HepG2 (cell line): ENCODE results near the gene CIITA. TPM values are rescaled to one million over a fixed set of nuclear protein-coding genes. Genes with fewer than 3 reads are reported as not detected.

ENCODE experiments used
- DDIT3 ChIP-seq: sonication (generic); formaldehyde crosslinking; IDR thresholded peaks from 2 replicates; pipeline ENCODE4 v1.4.0; 2020; ENCODE audit warnings: mild to moderate bottlenecking, missing genetic modification reagents
- MZF1 ChIP-seq: sonication (generic); formaldehyde crosslinking; IDR thresholded peaks from 2 replicates; pipeline ENCODE4 v1.8.1; 2023; ENCODE audit warnings: mild to moderate bottlenecking, missing genetic modification reagents, borderline replicate concordance
- ONECUT2 ChIP-seq: sonication (generic); formaldehyde crosslinking; IDR thresholded peaks from 2 replicates; pipeline ENCODE4 v1.4.0; 2020; ENCODE audit warnings: missing genetic modification reagents
- POGZ ChIP-seq: sonication (generic); formaldehyde crosslinking; IDR thresholded peaks from 2 replicates; pipeline ENCODE4 v1.4.0; 2020; ENCODE audit warnings: mild to moderate bottlenecking, missing genetic modification reagents
- RERE ChIP-seq: IDR thresholded peaks from 2 replicates; pipeline ENCODE4 v1.6.1; 2016; ENCODE audit warnings: low read depth, missing genetic modification reagents, missing compliant biosample characterization
- SP2 ChIP-seq: sonication (generic); formaldehyde crosslinking; IDR thresholded peaks from 2 replicates; pipeline ENCODE4 v1.5.1; 2020; ENCODE audit warnings: mild to moderate bottlenecking, missing genetic modification reagents
- ZBTB10 ChIP-seq: sonication (generic); formaldehyde crosslinking; IDR thresholded peaks from 2 replicates; pipeline ENCODE4 v1.4.0; 2020; ENCODE audit warnings: missing genetic modification reagents, borderline replicate concordance
- ZNF367 ChIP-seq: sonication (generic); formaldehyde crosslinking; IDR thresholded peaks from 2 replicates; pipeline ENCODE4 v1.4.0; 2020; ENCODE audit warnings: missing genetic modification reagents, borderline replicate concordance
- ZNF451 ChIP-seq: sonication (generic); formaldehyde crosslinking; IDR thresholded peaks from 2 replicates; pipeline ENCODE4 v1.5.0; 2020; ENCODE audit warnings: mild to moderate bottlenecking, missing genetic modification reagents
- ZNF512B ChIP-seq: sonication (generic); formaldehyde crosslinking; IDR thresholded peaks from 2 replicates; pipeline ENCODE4 v1.5.1; 2020; ENCODE audit warnings: missing genetic modification reagents, mild to moderate bottlenecking, borderline replicate concordance
- ZSCAN21 ChIP-seq: sonication (generic); formaldehyde crosslinking; IDR thresholded peaks from 2 replicates; pipeline ENCODE4 v1.8.0; 2022; ENCODE audit warnings: mild to moderate bottlenecking, missing genetic modification reagents, moderate library complexity, borderline replicate concordance
- polyA plus RNA-seq, 8 experiments: library from polyadenylated mRNA; depleted of rRNA in 3 of 8; stranded (reverse) in 7 of 8; unstranded in 1 of 8; fragments of >200 nt; fragmentation: Illumina TruSeq in 4 of 8; extraction: Trizol in 4 of 8; gene quantifications; 2 replicates each; pipeline versions ENCODE4 v1.2.1 to v1.2.3, GENCODE V29; 2011 to 2016; ENCODE audit warnings: low read depth in 4 of 8, missing spikeins in 1 of 8, mixed read lengths in 1 of 8; ENCODE audit not compliant: insufficient read depth in 1 of 8
- total RNA-seq, 5 experiments: library from RNA; depleted of rRNA; stranded (reverse); fragments of >200 nt; fragmentation: Illumina TruSeq; extraction: Trizol; gene quantifications; 2 replicates each; pipeline ENCODE4 v1.2.3, GENCODE V29; 2016; ENCODE audit warnings: low read depth in 1 of 5
- TF ChIP-seq, protein P1 (sequence below): sonication (generic); formaldehyde crosslinking; IDR thresholded peaks from 2 replicates; pipeline ENCODE4 v1.4.0; 2020; ENCODE audit warnings: missing genetic modification reagents, borderline replicate concordance

Gene CIITA
- total and polyA plus RNA-seq, 2 of the 13 experiments (the other 11 are each of a cell fraction or from before 2014, with no cell fraction given): 0.08 to 0.09 TPM

DNA sequence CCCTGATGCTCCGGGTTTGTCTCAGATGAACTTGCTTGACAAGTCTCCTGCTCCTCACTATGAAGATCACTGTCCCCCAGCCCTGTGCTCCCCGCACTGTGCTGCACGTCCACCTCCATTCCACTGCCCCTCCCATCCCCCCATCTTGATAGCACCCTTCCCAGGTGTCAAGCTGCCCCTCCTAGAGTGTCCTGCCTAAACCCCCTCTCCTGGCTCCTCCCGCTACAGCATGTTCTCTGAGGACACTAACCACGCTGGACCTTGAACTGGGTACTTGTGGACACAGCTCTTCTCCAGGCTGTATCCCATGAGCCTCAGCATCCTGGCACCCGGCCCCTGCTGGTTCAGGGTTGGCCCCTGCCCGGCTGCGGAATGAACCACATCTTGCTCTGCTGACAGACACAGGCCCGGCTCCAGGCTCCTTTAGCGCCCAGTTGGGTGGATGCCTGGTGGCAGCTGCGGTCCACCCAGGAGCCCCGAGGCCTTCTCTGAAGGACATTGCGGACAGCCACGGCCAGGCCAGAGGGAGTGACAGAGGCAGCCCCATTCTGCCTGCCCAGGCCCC, 46.7 kb downstream of the CIITA start (continued):
- no peak for TF ChIP-seq ZBTB10 (CRISPR knock-in tag)
- TF ChIP-seq DDIT3 (CRISPR knock-in tag): no peak
- TF ChIP-seq ONECUT2 (CRISPR knock-in tag): no peak
- TF ChIP-seq RERE: no peak
- peak; percentile 94 for TF ChIP-seq ZSCAN21 (CRISPR knock-in tag)
- no peak for TF ChIP-seq ZNF367 (CRISPR knock-in tag)
- TF ChIP-seq MZF1 (CRISPR knock-in tag): peak; percentile 11; the same call in 1 of the 2 replicates
- peak; percentile 22; the same call in 1 of the 2 replicates for TF ChIP-seq SP2 (CRISPR knock-in tag)
- no peak for TF ChIP-seq ZNF512B (CRISPR knock-in tag)
- peak; percentile 49; the same call in 1 of the 2 replicates for TF ChIP-seq POGZ (CRISPR knock-in tag)
- TF ChIP-seq, protein P1, sequence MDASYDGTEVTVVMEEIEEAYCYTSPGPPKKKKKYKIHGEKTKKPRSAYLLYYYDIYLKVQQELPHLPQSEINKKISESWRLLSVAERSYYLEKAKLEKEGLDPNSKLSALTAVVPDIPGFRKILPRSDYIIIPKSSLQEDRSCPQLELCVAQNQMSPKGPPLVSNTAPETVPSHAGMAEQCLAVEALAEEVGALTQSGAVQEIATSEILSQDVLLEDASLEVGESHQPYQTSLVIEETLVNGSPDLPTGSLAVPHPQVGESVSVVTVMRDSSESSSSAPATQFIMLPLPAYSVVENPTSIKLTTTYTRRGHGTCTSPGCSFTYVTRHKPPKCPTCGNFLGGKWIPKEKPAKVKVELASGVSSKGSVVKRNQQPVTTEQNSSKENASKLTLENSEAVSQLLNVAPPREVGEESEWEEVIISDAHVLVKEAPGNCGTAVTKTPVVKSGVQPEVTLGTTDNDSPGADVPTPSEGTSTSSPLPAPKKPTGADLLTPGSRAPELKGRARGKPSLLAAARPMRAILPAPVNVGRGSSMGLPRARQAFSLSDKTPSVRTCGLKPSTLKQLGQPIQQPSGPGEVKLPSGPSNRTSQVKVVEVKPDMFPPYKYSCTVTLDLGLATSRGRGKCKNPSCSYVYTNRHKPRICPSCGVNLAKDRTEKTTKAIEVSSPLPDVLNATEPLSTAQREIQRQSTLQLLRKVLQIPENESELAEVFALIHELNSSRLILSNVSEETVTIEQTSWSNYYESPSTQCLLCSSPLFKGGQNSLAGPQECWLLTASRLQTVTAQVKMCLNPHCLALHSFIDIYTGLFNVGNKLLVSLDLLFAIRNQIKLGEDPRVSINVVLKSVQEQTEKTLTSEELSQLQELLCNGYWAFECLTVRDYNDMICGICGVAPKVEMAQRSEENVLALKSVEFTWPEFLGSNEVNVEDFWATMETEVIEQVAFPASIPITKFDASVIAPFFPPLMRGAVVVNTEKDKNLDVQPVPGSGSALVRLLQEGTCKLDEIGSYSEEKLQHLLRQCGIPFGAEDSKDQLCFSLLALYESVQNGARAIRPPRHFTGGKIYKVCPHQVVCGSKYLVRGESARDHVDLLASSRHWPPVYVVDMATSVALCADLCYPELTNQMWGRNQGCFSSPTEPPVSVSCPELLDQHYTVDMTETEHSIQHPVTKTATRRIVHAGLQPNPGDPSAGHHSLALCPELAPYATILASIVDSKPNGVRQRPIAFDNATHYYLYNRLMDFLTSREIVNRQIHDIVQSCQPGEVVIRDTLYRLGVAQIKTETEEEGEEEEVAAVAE (CRISPR knock-in tag): no peak; the same call in 1 of the 2 replicates
- TF ChIP-seq ZNF451: no peak; the same call in 1 of the 2 replicates
